ENCODE results near the gene SORD. TPM values are rescaled to one million over a fixed set of nuclear protein-coding genes. Genes with fewer than 3 reads are reported as not detected.

The SORD gene
- total RNA-seq, 1 donor from 2014 or later = 32.6 TPM

DNA sequence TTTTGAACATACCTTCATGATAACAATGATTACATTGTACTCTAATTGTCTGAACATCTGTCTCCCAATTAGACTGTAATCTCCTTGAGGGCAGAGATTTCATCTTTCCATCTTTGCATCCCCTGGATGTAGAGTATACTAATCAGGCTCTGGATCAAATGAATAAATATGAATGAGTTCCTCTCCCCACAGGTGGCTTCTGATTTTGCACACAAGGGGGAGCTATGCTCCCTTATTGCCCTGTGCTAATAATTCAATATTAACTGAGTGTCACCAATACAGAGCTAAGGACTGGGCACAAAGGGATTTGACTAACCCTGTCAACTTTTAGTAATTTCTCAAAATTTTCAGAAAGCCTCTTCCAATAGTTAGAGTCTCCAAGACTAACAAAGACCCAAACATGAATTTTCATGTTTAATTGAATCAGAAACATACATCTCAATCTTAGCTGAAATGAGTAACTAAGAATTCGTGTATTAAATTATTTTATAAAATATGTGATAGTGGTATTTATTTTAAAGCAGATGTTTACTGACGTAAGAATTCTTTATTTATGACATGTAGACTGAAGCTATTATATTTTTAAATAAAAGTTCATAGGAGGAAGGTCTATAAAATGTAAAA lies 103.7 kb downstream of the SORD start:
- H3K27ac Mint-ChIP-seq = no peak overlapping the region
- no peak for DNase-seq (ENCODE audit: low spot score in 2 of 2, unreplicated experiment in 2 of 2)
- peaks cover 14% of the 10 kb centered on the region for H3K4me1 Mint-ChIP-seq
- peaks cover 87% of the 10 kb centered on the region for H3K27me3 Mint-ChIP-seq (ENCODE audit: low read depth)
- TF ChIP-seq CTCF (IDR thresholded peaks at IDR 0.05; ENCODE audit: unreplicated experiment) = peak; percentile 27
- H3K36me3 Mint-ChIP-seq = no peaks in the 10 kb centered on the region
- H3K4me3 Mint-ChIP-seq = no peak overlapping the region
- no peaks in the 10 kb centered on the region for H3K9me3 Mint-ChIP-seq

Other genes with a start within 250 kb of the SORD start
- gene TERB2, start 66.5 kb upstream of the SORD start, total RNA-seq = not detected in 3 replicates
- gene DUOX2, start 91.0 kb downstream of the SORD start, total RNA-seq = 1.5 to 2.3 TPM (median 1.6 TPM) in 3 replicates
- gene DUOXA2, start 91.1 kb downstream of the SORD start, total RNA-seq = not detected in 3 replicates
- 5.8 to 7.5 TPM (median 6.6 TPM) in 3 replicates for gene DUOXA1, start 106.7 kb downstream of the SORD start, total RNA-seq
- 6.8 to 7.9 TPM (median 7.2 TPM) in 3 replicates for gene DUOX1, start 106.8 kb downstream of the SORD start, total RNA-seq
- 31.1 to 34.6 TPM (median 31.8 TPM) in 3 replicates for gene SHF, start 164.8 kb downstream of the SORD start, total RNA-seq
- not detected in 3 replicates for gene SLC28A2, start 229.0 kb downstream of the SORD start, total RNA-seq

Measured in mesothelial cell of epicardium (in vitro differentiated cells).